ENCODE results near the gene MED22.

- TF ChIP-seq, protein P1, sequence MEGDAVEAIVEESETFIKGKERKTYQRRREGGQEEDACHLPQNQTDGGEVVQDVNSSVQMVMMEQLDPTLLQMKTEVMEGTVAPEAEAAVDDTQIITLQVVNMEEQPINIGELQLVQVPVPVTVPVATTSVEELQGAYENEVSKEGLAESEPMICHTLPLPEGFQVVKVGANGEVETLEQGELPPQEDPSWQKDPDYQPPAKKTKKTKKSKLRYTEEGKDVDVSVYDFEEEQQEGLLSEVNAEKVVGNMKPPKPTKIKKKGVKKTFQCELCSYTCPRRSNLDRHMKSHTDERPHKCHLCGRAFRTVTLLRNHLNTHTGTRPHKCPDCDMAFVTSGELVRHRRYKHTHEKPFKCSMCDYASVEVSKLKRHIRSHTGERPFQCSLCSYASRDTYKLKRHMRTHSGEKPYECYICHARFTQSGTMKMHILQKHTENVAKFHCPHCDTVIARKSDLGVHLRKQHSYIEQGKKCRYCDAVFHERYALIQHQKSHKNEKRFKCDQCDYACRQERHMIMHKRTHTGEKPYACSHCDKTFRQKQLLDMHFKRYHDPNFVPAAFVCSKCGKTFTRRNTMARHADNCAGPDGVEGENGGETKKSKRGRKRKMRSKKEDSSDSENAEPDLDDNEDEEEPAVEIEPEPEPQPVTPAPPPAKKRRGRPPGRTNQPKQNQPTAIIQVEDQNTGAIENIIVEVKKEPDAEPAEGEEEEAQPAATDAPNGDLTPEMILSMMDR (IDR thresholded peaks at IDR 0.05): no peak
- TF ChIP-seq POLR2A (IDR thresholded peaks at IDR 0.05): no peak
These were observed 31.5 kb upstream of the MED22 start for GRCh38 chr9:133379153-133380086.
